DOHH2 (cell line): Measurements from ENCODE around the gene CCDC180.

Experiments used
- EZH2phosphoT487 ChIP-seq: fragments of 200-600 bp; sonication (generic); IDR thresholded peaks from 2 replicates; pipeline ENCODE4 v1.6.1; 2017; ENCODE audit warnings: borderline replicate concordance, mild to moderate bottlenecking, antibody characterized with exemption, low read length, moderate library complexity, mixed read lengths
- TF ChIP-seq, protein P1 (sequence below): fragments of 200-600 bp; sonication (generic); IDR thresholded peaks from one replicate; pipeline ENCODE4 v1.5.1; 2014; ENCODE audit warnings: antibody characterized with exemption, mild to moderate bottlenecking, low read depth, low read length; ENCODE audit not compliant: poor library complexity, severe bottlenecking

- TF ChIP-seq, protein P1, sequence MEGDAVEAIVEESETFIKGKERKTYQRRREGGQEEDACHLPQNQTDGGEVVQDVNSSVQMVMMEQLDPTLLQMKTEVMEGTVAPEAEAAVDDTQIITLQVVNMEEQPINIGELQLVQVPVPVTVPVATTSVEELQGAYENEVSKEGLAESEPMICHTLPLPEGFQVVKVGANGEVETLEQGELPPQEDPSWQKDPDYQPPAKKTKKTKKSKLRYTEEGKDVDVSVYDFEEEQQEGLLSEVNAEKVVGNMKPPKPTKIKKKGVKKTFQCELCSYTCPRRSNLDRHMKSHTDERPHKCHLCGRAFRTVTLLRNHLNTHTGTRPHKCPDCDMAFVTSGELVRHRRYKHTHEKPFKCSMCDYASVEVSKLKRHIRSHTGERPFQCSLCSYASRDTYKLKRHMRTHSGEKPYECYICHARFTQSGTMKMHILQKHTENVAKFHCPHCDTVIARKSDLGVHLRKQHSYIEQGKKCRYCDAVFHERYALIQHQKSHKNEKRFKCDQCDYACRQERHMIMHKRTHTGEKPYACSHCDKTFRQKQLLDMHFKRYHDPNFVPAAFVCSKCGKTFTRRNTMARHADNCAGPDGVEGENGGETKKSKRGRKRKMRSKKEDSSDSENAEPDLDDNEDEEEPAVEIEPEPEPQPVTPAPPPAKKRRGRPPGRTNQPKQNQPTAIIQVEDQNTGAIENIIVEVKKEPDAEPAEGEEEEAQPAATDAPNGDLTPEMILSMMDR, result no peak
- no peak for TF ChIP-seq EZH2phosphoT487
These were observed 4.5 kb downstream of the CCDC180 start for GRCh38 chr9:97311798-97312500.
